ENCODE results near the gene LRRC61.

DNA sequence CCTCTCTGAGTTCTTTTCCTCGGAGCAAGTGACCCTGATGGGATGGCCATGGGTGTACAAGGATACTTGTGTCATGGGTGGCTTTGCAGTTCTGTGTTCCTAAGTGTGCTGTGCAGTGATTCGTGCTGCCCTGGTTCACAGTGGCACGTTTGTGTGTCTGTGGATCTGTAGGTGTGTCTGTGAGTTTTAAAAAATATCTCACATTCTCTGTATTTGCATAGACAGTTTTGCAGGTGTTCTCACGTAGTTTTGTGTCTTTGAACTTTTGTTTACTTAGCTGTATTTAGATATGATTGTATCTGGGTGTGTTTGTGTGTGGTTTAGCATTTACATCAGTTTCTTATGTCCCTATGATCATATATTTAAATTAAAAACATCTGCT, 59.7 kb downstream of the LRRC61 start:
- TF ChIP-seq POLR2A (IDR thresholded peaks at IDR 0.05; ENCODE audit: low read length) (no peak), GATA1 (IDR thresholded peaks at IDR 0.05; ENCODE audit: low read depth, low read length) (no peak)
